ENCODE data around the gene TCEANC2. TPM values are rescaled to one million over a fixed set of nuclear protein-coding genes. Genes with fewer than 3 reads are reported as not detected.
"Not testable (repeated sequence)": the region's sequence is repeated elsewhere in the genome, so short reads cannot be mapped to it uniquely, and the experiment has no call there.

The TCEANC2 gene
- total RNA-seq, 4 donors from 2014 or later: 3.0 to 9.0 (median 5.5) TPM

DNA sequence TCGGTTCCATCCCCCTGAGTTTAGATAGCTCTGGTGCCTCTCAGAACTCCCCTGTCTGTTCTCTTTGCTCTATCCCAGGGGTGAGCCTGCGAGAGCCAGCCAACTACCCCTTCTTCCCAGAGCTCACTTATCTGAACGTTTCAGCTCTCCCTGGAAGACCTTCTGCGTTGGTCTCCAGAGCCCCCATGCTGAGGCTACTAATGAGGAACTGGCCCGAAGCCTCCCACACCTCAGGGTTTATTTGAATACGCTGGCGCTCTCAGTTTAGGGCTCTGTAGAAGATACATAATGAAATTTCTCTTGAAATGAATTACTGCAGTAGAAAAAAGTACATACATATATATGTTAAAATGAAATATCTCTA, 43.5 kb downstream of the TCEANC2 start:
- peaks cover 0 to 14% (median 0%) of the 10 kb centered on the region in 3 donors for H3K36me3 ChIP-seq
- H3K27ac ChIP-seq: no peak overlapping the region
- no peak for DNase-seq (ENCODE audit: low spot score in 2 of 2)
- TF ChIP-seq EP300 (IDR thresholded peaks at IDR 0.05) (no peak), POLR2A (IDR thresholded peaks at IDR 0.05) (no peak)
- TF ChIP-seq, protein P1, sequence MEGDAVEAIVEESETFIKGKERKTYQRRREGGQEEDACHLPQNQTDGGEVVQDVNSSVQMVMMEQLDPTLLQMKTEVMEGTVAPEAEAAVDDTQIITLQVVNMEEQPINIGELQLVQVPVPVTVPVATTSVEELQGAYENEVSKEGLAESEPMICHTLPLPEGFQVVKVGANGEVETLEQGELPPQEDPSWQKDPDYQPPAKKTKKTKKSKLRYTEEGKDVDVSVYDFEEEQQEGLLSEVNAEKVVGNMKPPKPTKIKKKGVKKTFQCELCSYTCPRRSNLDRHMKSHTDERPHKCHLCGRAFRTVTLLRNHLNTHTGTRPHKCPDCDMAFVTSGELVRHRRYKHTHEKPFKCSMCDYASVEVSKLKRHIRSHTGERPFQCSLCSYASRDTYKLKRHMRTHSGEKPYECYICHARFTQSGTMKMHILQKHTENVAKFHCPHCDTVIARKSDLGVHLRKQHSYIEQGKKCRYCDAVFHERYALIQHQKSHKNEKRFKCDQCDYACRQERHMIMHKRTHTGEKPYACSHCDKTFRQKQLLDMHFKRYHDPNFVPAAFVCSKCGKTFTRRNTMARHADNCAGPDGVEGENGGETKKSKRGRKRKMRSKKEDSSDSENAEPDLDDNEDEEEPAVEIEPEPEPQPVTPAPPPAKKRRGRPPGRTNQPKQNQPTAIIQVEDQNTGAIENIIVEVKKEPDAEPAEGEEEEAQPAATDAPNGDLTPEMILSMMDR (IDR thresholded peaks at IDR 0.05): no peak
- 63 to 68% methylated on average over 7 of the region's 7 CpGs for WGBS, 2 donors
- no peaks in the 10 kb centered on the region for H3K27me3 ChIP-seq
- H3K9me3 ChIP-seq: no peaks in the 10 kb centered on the region
- no peaks in the 10 kb centered on the region for H3K4me1 ChIP-seq
- H3K4me3 ChIP-seq: no peak overlapping the region

DNA sequence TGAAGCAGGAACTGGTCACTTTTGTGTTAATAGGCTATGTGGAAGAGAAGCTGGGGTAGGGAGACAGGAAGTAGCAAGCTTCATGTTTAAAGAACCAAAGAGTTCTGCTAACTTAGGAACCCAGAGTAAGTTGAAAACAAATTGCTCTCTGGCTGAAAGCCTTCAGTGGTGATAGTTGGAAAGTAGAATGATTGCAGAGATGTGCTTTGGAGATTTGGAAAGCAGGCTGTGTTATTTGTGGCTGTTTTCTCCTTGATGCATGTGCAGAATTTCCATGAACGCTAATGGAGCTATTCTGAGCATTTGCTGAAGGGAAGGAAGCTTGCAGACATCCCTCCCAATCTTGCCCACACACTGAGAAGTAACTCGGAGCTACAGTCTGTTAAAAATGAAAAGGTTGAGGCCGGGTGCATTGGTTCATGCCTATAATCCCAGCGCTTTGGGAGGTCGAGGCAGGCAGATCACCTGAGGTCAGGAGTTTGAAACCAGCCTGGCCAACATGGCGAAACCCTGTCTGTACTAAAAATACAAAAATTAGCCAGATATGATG, 45.7 kb downstream of the TCEANC2 start:
- TF ChIP-seq, protein P1 (IDR thresholded peaks at IDR 0.05): no peak
- TF ChIP-seq EP300 (IDR thresholded peaks at IDR 0.05): no peak
- Histone ChIP-seq H3K36me3 (peaks cover 0 to 25% (median 0%) of the 10 kb centered on the region in 3 donors), H3K27me3 (no peaks in the 10 kb centered on the region), H3K4me1 (no peaks in the 10 kb centered on the region), H3K4me3 (no peak overlapping the region), H3K9me3 (no peaks in the 10 kb centered on the region), H3K27ac (no peak overlapping the region)
- no peak for DNase-seq (ENCODE audit: low spot score in 2 of 2)
- WGBS, 2 donors: 55 to 63% methylated on average over 6 of the region's 6 CpGs

DNA sequence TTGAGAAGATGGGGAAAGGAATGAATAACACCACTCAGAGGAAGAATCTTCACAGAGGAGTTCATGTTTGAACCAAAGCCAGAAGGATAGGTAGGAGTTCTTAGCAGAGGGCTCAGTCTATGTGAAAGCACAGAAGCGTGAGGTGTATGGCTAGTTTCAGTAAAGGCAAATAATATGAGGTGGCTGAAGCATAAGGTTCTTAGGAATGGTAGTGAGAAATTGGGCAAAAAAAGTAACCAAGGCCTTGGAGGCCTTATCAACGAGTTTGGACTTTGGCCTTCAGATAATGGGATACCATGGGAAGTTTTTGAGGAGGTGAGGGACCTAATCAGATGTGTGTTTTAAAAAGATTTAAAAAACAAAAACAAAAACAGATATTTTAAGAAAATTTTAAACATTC, 47.1 kb downstream of the TCEANC2 start:
- Histone ChIP-seq H3K9me3 (no peaks in the 10 kb centered on the region), H3K4me3 (no peak overlapping the region), H3K27me3 (no peaks in the 10 kb centered on the region), H3K27ac (no peak overlapping the region), H3K36me3 (peaks cover 0 to 25% (median 0%) of the 10 kb centered on the region in 3 donors), H3K4me1 (no peaks in the 10 kb centered on the region)
- WGBS, 2 donors: 90 to 96% methylated on average over 2 of the region's 2 CpGs
- TF ChIP-seq, protein P1 (IDR thresholded peaks at IDR 0.05): no peak
- no peak for TF ChIP-seq POLR2A (IDR thresholded peaks at IDR 0.05)
- no peak for TF ChIP-seq EP300 (IDR thresholded peaks at IDR 0.05)
- no peak for DNase-seq (ENCODE audit: low spot score in 2 of 2)

DNA sequence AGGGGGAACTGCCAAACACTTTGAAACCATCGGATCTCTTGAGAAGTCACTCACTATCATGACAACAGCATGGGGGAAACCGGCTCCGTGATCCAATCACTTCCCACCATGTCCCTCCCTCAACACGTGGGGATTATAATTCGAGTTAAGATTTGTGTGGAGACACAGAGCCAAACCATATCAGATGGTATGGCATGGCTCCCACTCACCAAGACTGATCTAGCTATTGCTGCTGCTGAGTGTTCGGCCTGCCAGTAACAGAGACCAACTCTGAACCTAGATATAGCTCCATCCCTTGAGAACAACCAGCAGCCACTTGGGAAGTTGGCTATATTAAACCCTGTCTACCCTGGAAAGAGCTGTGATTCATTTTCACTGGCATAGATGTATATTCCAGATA, 50.0 kb downstream of the TCEANC2 start:
- Histone ChIP-seq H3K4me1 (no peaks in the 10 kb centered on the region), H3K27me3 (no peaks in the 10 kb centered on the region), H3K27ac (no peak overlapping the region), H3K36me3 (peaks cover 0 to 16% (median 0%) of the 10 kb centered on the region in 3 donors), H3K4me3 (no peak overlapping the region), H3K9me3 (no peaks in the 10 kb centered on the region)
- TF ChIP-seq POLR2A (IDR thresholded peaks at IDR 0.05) (no peak), EP300 (IDR thresholded peaks at IDR 0.05) (no peak)
- TF ChIP-seq, protein P1 (IDR thresholded peaks at IDR 0.05): no peak
- DNase-seq (ENCODE audit: low spot score in 2 of 2): no peak
- WGBS, 2 donors: 94 to 96% methylated on average over 6 of the region's 6 CpGs

DNA sequence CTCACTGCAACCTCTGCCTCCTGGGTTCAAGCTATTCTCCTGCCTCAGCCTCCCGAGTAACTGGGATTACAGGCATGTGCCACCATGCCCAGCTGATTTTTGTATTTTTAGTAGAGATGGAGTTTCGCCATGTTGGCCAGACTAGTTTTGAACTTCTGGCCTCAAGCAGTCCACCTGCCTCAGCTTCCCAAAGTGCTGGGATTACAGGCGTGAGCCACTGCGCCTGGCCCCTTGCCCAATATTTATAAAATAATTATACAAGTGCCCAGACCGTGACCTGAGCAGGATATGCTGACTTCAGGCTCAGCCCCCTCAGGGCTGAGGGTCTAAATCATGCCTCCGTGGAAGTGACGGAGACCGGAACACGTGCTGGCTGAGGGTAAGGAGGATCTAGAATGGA, 51.2 kb downstream of the TCEANC2 start:
- peaks cover 0 to 16% (median 0%) of the 10 kb centered on the region in 3 donors for H3K36me3 ChIP-seq
- WGBS, 2 donors: 89 to 91% methylated on average over 9 of the region's 9 CpGs
- H3K4me3 ChIP-seq; DNase-seq (ENCODE audit: low spot score in 2 of 2); H3K4me1 ChIP-seq; H3K9me3 ChIP-seq; H3K27ac ChIP-seq; H3K27me3 ChIP-seq: not testable (repeated sequence)

DNA sequence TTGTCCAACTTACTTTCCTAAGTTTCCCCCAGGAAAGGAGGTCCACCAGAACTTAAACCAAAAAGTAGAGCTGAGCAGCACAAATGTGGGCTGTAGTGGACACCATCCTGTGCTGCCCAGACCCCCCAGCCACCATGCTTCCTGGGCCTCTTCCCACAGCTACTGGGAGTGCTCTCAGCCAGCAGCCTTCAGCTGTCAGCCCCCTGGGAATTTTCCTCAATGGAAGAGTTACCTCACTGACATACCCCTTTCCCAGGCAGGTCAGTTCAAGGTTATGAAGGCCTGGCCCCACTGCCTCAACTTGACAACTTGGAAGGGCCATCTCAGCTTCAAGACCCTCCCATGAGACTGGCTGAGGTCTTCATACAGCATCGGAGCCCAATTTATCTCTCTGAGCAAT, 51.7 kb downstream of the TCEANC2 start:
- Histone ChIP-seq H3K4me1 (no peaks in the 10 kb centered on the region), H3K4me3 (no peak overlapping the region), H3K9me3 (no peaks in the 10 kb centered on the region), H3K36me3 (peaks cover 0 to 16% (median 0%) of the 10 kb centered on the region in 3 donors), H3K27ac (no peak overlapping the region), H3K27me3 (no peaks in the 10 kb centered on the region)
- no peak for DNase-seq (ENCODE audit: low spot score in 2 of 2)
- TF ChIP-seq, protein P1 (IDR thresholded peaks at IDR 0.05): no peak
- no peak for TF ChIP-seq EP300 (IDR thresholded peaks at IDR 0.05)
- no peak for TF ChIP-seq POLR2A (IDR thresholded peaks at IDR 0.05)
- WGBS, 2 donors: 86 to 90% methylated on average over 1 of the region's 1 CpG
